Measurements from ENCODE around the gene STK17B.
"Not testable (repeated sequence)": the region's sequence is repeated elsewhere in the genome, so short reads cannot be mapped to it uniquely, and the experiment has no call there.

STK17B gene

DNA sequence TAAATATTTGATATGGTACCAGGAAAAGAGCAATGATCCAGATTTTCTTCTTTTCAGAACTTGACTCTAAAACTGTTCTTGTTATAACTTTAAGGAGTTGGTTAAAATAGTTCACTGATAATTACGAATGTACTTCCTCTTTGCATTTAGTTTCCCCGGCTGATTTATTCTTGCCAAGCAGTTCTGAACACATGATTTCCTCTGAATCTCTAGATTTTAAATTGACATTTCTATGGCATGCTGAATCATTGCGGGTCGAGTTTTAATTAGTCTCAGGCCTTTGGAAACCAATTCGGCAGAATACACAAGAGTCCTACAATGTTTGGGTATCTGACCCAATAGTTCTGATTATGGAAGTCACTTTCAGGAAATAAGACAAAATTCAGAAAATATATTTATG is 65.4 kb downstream of the STK17B start:
- DNase-seq, result no peak

DNA sequence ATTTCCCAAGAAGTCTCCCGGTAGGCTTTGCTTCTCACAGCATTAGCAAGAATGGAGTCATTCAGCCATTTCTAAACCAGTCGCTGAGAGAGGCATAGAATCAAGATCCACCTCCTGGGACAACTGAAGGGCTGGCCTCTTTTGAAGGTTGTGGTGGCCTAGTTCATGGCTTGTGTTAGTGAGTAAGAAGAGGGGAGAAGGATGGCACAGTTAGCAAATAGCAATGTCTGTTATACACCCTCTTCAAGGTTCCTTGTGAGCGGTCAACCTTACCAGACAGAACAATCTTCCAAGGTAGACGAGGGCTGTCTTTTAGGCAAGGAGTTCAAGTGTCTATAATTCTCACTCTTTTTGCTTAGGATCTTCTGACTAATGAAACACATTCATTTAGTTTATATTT is 67.3 kb downstream of the STK17B start:
- DNase-seq, result no peak

DNA sequence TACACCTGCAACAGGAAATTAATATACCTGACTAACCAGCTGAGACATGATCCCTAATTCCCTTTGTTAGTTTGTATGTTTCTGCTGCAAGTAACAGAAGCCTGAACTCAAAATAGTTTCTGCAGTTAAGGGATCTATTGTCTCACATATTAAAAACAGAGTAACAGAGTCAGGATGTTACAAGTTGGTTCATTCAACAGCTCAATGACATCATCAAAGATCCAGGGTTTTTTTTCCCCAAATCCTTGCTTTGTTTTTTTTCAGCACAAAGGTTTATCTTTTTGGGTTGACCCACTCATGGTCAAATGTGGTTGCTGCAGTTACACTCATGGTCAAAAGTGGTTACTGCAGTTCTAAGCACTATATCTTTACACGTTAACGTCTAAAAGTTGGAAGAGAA is 67.8 kb downstream of the STK17B start:
- no peak for DNase-seq

DNA sequence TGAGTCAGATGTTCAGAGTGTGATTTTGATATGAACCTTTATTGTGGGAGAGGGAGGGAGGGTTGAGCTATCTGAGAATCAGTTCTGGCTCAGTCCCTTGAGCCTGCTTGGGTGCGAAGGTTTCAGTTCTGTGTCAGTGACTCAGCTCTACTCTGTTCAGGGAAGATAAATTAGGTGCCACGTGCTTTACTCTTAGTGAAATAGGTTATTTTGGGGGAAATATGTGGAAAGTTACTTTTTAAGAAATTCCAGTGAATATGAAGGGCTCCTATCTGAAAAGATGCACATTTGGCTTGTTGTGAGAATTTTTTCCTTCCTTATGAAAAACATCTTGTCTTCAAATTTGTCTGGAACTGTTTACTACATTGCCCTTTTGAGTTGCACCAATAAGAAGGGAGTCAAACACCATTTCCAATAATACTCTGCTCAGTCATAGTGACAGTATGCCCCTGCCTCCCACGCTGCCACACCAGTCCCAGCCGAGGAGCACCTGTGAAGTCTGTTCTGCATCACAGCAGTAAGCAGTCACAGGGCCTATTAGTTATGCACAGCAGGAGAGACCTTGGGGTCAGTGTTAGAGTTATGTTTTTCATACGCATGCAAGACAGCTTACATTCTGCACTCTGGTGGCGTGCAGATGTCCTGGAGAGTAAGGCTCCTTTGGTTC is 69.9 kb downstream of the STK17B start:
- no peak for DNase-seq

DNA sequence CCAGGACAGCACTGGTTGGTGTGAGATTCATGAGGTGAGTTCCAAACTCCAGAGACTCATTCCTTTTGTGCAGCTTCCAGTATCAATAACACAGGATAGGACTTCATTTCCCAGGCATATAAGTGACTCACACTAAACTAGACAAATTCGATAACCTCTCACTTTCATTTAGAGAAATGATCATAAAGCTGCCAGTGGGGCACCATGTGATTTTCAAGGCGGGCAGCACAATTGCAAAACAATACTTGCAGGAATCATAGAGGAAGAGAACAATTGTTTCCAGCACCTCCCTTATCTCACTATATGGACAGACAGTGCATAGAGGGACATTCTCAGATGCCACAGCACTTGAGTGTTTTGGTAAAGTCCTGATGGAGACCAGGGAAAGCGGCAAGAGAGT is 71.5 kb downstream of the STK17B start:
- no peak for DNase-seq

DNA sequence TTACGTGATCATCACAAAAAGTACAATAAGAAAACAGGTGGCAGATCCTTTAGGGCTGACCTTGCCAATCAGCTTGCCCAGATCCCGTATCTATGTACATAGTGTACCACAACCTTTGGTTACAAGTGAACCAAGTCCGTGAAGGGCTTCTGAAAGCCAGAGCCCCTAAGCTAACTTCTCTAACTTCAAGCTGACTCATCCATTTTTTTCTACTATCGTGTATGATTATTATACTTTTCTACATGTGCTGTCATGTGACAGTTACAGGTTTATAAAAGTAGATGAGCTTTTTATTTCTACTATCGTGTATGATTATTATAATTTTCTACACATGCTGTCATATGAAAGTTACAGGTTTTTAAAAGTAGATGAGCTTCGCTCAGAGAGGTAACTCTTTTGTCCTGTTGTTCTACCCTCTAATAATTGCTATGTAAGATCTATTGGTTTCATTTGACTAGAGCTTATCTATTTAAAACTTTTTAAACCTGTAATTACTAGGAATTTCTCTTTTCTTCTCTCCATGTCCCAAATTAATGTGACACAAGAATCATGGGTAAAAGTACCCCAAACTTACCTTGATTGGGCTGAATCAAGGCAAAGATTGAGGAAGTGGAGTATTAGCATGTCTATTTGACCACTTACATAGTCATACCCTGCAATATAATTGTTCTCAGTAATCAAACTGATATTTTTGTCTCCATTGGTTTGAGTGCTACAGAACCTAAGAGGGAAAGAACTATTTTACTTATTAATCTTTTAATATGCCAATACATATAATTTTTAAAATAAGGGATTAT is 73.3 kb downstream of the STK17B start:
- no peak for DNase-seq

DNA sequence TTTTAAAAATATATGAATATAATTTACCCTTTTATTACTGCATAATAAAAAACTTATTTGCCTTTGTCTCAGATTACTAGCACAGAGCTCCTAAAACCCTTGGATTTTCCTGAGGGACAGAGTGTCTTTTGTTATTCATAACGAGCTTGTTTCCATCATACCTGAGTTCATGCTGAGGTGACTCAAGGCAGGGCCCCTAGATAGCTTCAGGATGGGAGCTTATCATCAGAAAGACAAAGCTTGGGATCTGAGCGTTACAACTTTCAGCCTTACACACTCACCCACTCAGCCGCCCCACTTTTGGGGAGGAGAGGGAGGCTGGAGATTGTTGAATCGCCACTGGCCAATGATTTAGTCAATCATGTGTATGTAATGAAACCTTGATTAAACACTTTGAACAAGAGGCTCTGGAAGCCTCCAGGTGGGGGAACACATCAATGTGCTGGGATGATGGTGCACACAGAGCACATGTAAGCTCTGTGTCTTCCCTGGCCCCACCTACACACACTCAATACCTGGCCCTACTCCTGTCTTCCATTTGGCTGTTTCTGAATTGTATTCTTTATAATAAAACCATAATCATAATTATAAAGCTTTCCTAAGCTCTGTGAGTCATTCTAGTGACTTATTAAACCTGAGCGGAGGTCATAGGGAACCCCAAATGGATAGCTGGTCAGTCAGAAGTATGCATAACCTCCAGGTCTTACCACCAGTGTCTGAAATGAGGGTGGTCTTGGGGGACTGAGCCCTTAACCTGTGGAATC is 74.2 kb downstream of the STK17B start:
- DNase-seq, result no peak

DNA sequence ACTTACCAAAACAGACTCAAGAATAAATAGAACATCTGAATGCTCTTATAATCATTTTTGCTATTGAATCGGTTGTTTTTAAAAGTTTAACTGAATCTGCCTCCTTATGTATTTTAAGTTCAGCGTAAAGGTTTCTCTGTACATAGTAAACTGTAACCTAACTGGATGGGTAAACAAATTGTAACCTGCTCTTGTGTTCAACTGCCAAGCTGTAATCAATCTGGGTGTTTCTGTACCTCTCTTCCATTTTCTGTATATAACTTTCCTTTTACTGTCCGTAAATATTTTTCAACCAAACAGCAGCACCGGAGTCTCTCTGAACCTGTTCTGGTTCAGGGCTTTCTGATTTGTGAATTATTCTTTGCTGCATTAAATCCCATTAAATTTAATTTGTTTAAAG is 75.1 kb downstream of the STK17B start:
- no peak for DNase-seq

DNA sequence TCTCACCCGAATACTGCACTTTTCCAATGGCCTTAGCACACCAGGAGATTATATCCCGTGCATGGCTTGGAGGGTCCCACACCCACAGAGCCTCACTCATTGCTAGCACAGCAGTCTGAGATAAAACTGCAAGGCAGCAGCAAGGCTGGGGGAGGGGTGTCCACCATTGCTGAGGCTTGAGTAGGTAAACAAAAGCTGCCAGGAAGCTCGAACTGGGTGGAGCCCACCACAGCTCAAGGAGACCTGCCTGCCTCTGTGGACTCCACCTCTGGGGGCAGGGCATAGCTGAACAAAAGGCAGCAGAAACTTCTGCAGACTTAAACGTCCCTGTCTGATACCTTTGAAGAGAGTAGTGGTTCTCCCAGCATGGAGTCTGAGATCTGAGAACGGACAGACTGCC is 81.9 kb downstream of the STK17B start:
- not testable (repeated sequence) for DNase-seq

DNA sequence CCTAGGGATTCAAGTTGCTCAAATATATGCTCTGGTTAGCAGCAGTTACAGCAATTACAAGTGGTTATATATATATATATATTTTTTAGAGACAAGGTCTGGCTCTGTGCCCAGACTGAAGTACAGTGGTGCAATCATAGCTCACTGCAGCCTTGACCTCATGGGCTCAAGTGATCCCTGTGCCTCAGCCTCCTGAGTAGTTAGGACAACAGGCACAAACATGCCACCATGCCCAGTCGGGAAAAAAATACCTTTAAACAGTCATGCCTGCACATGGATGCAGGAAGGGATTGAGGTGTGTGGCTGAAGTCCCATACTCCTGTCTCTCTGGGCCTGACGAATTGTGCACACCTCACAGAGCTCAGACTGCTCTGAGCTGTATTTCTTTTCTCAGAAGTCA is 83.2 kb downstream of the STK17B start:
- DNase-seq, result no peak

DNA sequence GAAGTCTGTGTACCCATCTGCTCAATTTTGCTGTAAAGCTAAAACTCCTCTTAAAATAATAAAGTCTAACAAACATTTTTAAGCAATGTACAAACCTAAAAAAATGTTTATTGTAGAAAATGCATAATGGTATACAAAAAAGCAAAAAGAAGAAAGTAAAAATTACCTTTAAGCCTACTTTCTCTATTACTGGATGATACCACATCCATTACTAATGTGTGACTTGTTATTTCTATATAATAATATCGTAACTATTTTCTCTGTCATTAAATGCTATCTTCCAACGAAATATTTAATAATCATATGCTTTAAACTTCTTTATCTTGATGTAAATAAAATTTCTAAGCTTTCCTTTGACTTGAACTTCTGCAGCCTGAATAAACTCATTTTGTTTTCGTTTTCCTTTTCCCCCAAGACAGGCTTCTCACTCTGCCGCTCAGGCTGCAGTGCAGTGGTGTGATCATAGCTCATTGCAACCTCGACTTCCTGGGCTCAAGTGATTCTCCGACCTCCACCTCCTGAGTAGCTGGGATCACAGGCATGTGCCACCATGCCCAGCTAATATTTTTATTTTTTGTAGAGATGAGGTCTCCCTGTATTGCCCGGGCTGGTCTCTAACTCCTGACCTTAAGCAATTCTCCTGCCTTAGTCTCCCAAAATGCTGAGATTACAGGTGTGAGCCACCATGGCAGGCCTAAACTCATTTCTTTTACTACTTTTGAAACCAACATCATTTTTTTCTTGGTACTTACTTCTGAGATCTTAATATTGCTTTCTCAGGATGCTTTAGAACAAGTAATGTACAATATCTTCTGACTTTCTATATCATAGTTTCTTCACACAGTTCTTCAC is 84.6 kb downstream of the STK17B start:
- no peak for DNase-seq

DNA sequence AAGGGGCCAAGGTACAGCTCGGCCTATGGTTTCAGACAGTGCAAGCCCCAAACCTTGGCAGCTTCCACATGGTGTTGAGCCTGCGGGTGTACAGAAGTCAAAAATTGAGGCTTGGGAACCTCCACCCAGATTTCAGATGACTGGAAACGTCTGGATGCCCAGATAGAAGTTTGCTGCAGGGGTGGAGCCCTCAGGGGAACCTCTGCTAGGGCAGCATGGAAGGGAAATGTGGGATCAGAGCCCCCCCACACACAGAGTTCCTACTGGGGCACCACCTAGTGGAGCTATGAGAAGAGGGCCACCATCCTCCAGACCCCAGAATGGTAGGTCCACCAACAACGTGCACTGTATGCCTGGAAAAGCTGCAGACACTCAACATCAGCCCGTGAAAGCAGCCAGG is 87.8 kb downstream of the STK17B start:
- DNase-seq, result no peak

All from activated gamma-delta T cell treated with Interleukin-2 at 50 U/mL for 16 hours (primary cell).